HUES48 (cell line): Measurements from ENCODE around the gene SERGEF.

Experiments used
- H3K27ac ChIP-seq: one replicate; pipeline ENCODE4 v1.7.0; 2013; ENCODE audit warnings: low read depth, low read length, inconsistent platforms
- H3K27me3 ChIP-seq: 2 replicates; pipeline ENCODE4 v1.6.1; 2013; ENCODE audit warnings: mild to moderate bottlenecking, low read length; ENCODE audit not compliant: control insufficient read depth, insufficient read depth
- H3K36me3 ChIP-seq: 2 replicates; pipeline ENCODE4 v1.6.1; 2013; ENCODE audit warnings: low read length; ENCODE audit not compliant: control insufficient read depth, insufficient read depth
- H3K4me1 ChIP-seq: 2 replicates; pipeline ENCODE4 v1.6.1; 2013; ENCODE audit warnings: mild to moderate bottlenecking, low read length; ENCODE audit not compliant: control insufficient read depth, insufficient read depth
- H3K4me3 ChIP-seq: 2 replicates; pipeline ENCODE4 v1.5.1; 2013; ENCODE audit warnings: mild to moderate bottlenecking, low read depth, low read length
- H3K9ac ChIP-seq: 2 replicates; pipeline ENCODE4 v1.6.1; 2013; ENCODE audit warnings: mild to moderate bottlenecking, low read depth, low read length, moderate library complexity
- H3K9me3 ChIP-seq: 2 replicates; pipeline ENCODE4 v1.6.1; 2013; ENCODE audit warnings: low read length; ENCODE audit not compliant: control insufficient read depth, insufficient read depth

The SERGEF gene

DNA sequence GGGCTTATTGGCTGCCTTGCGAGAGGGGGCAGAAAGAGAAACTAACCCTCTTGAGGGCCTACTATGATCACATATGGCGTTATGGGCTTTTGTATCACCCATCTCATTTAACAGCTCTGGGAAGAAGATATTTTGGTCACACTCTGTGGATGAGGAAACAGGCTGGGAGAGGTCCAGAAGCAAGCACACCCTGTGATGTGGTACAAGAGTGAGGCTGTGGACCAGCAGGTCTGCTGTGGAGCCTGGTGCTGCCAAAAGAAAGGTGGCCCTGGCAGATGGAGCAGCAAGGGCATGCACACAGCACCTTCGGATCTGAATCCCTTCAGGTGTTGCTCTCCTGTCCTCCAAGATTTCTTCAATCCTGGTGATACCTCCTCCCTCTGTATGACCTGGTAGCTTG lies 214.1 kb downstream of the SERGEF start:
- Histone ChIP-seq H3K9me3 (no peaks in the 10 kb centered on the region), H3K4me3 (no peak overlapping the region), H3K27ac (no peak overlapping the region), H3K9ac (no peak overlapping the region), H3K27me3 (no peaks in the 10 kb centered on the region), H3K4me1 (peaks cover 11% of the 10 kb centered on the region), H3K36me3 (no peaks in the 10 kb centered on the region)

GRCh38 chr11:17798253-17798652 lies 214.6 kb downstream of the SERGEF start:
- Histone ChIP-seq H3K4me1 (peaks cover 11% of the 10 kb centered on the region), H3K9ac (no peak overlapping the region), H3K4me3 (no peak overlapping the region), H3K9me3 (no peaks in the 10 kb centered on the region), H3K27ac (no peak overlapping the region), H3K27me3 (no peaks in the 10 kb centered on the region), H3K36me3 (no peaks in the 10 kb centered on the region)

- Histone ChIP-seq H3K4me3 (no peak overlapping the region), H3K27ac (no peak overlapping the region), H3K36me3 (no peaks in the 10 kb centered on the region), H3K27me3 (no peaks in the 10 kb centered on the region), H3K9me3 (no peaks in the 10 kb centered on the region), H3K9ac (no peak overlapping the region), H3K4me1 (no peaks in the 10 kb centered on the region)
These were observed 216.7 kb downstream of the SERGEF start for GRCh38 chr11:17796154-17796553.

DNA sequence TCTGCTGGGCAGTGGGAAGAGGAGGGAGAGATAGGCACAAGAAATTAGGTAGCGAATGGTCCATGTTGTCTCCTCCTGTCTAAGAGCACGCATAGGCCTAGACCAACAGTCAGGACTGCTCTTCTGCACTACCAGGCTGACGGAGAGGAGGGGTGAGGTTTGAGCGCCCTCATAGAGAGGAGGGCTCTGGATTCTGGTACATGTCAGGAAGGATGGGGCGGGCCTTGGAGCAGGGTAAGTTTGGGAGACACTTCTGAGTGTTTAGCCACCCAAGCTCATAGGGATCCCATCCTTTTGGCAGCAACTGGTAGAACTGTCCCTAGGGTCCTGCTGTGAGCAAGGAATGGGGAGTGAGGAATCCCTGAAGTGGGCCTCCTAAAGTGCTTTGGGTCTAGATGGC lies 217.9 kb downstream of the SERGEF start:
- no peak overlapping the region for H3K9ac ChIP-seq
- no peak overlapping the region for H3K4me3 ChIP-seq

DNA sequence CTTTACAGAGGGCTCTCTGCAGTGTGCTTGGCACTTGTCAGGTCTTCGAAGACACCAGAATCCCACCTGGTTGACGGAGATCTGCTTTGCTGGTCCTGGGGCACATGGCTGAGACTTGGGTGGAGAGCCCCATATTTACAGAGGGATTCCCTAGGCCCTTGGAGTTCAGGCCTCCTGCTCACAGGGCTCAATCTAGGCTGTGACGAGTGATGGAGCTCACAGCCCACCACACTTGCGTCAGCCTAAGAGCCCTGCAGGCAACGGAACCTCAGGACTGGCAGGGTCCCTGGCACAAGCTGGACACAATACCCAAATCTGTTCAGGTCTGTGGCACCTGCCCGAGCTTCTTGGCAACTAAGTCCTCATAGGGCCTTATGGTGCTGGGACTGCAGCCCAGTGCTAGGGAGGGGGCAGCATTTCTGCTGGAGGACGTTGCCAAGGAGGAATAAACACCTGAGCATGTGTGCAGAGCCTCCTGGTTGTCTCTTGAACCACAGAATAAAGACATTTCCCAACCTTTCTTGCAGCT lies 219.1 kb downstream of the SERGEF start:
- no peaks in the 10 kb centered on the region for H3K9me3 ChIP-seq
- H3K27me3 ChIP-seq, result no peaks in the 10 kb centered on the region
- no peaks in the 10 kb centered on the region for H3K36me3 ChIP-seq
- no peak overlapping the region for H3K9ac ChIP-seq
- H3K27ac ChIP-seq, result no peak overlapping the region
- no peaks in the 10 kb centered on the region for H3K4me1 ChIP-seq
- H3K4me3 ChIP-seq, result no peak overlapping the region

More for the DNA sequence above, 217.9 kb downstream of the SERGEF start:
- H3K27ac ChIP-seq, result no peak overlapping the region
- H3K36me3 ChIP-seq, result no peaks in the 10 kb centered on the region
- H3K4me1 ChIP-seq, result no peaks in the 10 kb centered on the region
- H3K27me3 ChIP-seq, result no peaks in the 10 kb centered on the region
- H3K9me3 ChIP-seq, result no peaks in the 10 kb centered on the region

DNA sequence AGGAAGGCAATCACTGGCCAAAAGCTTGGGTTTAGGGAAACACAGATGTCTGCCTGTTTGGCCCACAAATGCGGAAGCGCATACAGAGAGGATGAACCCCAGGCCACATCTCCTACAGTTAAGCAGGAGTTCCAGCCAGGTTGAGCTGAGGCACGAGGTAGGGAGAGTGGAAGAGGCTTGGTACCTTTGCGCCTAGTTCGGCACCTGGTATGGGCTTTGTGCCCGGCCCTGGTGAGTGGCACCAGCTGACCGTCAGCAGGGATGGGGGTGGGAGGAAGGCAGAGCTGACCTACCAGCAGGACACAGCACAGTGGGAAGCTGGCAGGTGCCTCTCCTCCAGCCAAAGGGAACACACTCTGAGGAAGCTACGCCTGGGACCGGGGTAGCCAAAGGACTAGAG lies 220.7 kb downstream of the SERGEF start:
- H3K27ac ChIP-seq, result no peak overlapping the region
- H3K9ac ChIP-seq, result no peak overlapping the region
- no peaks in the 10 kb centered on the region for H3K36me3 ChIP-seq
- no peaks in the 10 kb centered on the region for H3K27me3 ChIP-seq
- H3K9me3 ChIP-seq, result no peaks in the 10 kb centered on the region
- H3K4me1 ChIP-seq, result no peaks in the 10 kb centered on the region
- H3K4me3 ChIP-seq, result no peak overlapping the region

DNA sequence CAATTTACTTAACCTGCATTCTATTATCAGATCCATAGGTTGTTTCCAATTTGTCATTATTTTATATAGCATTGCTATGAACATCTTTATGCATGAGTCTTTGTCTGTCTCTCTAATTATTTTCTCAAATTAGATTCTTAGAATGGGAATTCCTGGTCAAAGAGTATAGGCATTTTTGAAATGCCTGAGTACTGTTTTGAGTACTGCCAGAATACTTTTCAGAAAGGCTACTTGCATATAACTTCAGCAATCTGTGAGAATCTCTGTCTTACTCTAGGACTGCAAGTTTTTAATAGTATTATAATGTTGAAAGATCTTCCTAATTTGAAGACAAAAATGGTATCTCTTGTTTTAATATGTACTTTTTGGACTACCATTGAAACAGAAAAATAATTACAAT lies 221.7 kb downstream of the SERGEF start:
- H3K9me3 ChIP-seq, result no peaks in the 10 kb centered on the region
- no peaks in the 10 kb centered on the region for H3K27me3 ChIP-seq
- no peak overlapping the region for H3K9ac ChIP-seq
- H3K36me3 ChIP-seq, result no peaks in the 10 kb centered on the region
- H3K4me1 ChIP-seq, result no peaks in the 10 kb centered on the region
- no peak overlapping the region for H3K4me3 ChIP-seq
- no peak overlapping the region for H3K27ac ChIP-seq

- Histone ChIP-seq H3K36me3 (no peaks in the 10 kb centered on the region), H3K9ac (no peak overlapping the region), H3K4me3 (no peak overlapping the region), H3K27me3 (no peaks in the 10 kb centered on the region), H3K4me1 (no peaks in the 10 kb centered on the region), H3K9me3 (no peaks in the 10 kb centered on the region), H3K27ac (no peak overlapping the region)
These were observed 222.4 kb downstream of the SERGEF start for GRCh38 chr11:17790453-17790852.

GRCh38 chr11:17788084-17788483 lies 224.8 kb downstream of the SERGEF start:
- no peaks in the 10 kb centered on the region for H3K27me3 ChIP-seq
- no peak overlapping the region for H3K4me3 ChIP-seq
- H3K9ac ChIP-seq, result no peak overlapping the region
- H3K9me3 ChIP-seq, result no peaks in the 10 kb centered on the region
- no peaks in the 10 kb centered on the region for H3K36me3 ChIP-seq
- no peaks in the 10 kb centered on the region for H3K4me1 ChIP-seq
- H3K27ac ChIP-seq, result no peak overlapping the region

GRCh38 chr11:17786824-17787525 lies 225.9 kb downstream of the SERGEF start:
- Histone ChIP-seq H3K27ac (no peak overlapping the region), H3K4me3 (no peak overlapping the region), H3K36me3 (no peaks in the 10 kb centered on the region), H3K4me1 (no peaks in the 10 kb centered on the region), H3K9me3 (no peaks in the 10 kb centered on the region), H3K27me3 (no peaks in the 10 kb centered on the region), H3K9ac (no peak overlapping the region)

- H3K4me1 ChIP-seq, result no peaks in the 10 kb centered on the region
- H3K27me3 ChIP-seq, result no peaks in the 10 kb centered on the region
- no peak overlapping the region for H3K4me3 ChIP-seq
- no peak overlapping the region for H3K27ac ChIP-seq
- no peaks in the 10 kb centered on the region for H3K9me3 ChIP-seq
- no peak overlapping the region for H3K9ac ChIP-seq
- no peaks in the 10 kb centered on the region for H3K36me3 ChIP-seq
These were observed 229.0 kb downstream of the SERGEF start for GRCh38 chr11:17783878-17784277.
